HG03378 (cell line): ENCODE results near the gene ADI1.
"Not testable (repeated sequence)": the region's sequence is repeated elsewhere in the genome, so short reads cannot be mapped to it uniquely, and the experiment has no call there.

Experiments used
- ATAC-seq: cut with Tn5 transposase; IDR thresholded peaks from one replicate; pipeline ENCODE4 v1.9.1; 2021; ENCODE audit warnings: mild to moderate bottlenecking, moderate library complexity; ENCODE audit not compliant: unreplicated experiment

Gene ADI1

GRCh38 chr2:3494984-3495666, 24.2 kb downstream of the ADI1 start:
- no peak for ATAC-seq

GRCh38 chr2:3493615-3494007, 25.7 kb downstream of the ADI1 start:
- no peak for ATAC-seq

- ATAC-seq, result no peak
Measured at GRCh38 chr2:3492951-3493614, 26.2 kb downstream of the ADI1 start.

GRCh38 chr2:3492475-3492787, 26.9 kb downstream of the ADI1 start:
- ATAC-seq, result not testable (repeated sequence)

- no peak for ATAC-seq
Measured at GRCh38 chr2:3491716-3492474, 27.4 kb downstream of the ADI1 start.

GRCh38 chr2:3491306-3491705, 28.0 kb downstream of the ADI1 start:
- ATAC-seq, result no peak

DNA sequence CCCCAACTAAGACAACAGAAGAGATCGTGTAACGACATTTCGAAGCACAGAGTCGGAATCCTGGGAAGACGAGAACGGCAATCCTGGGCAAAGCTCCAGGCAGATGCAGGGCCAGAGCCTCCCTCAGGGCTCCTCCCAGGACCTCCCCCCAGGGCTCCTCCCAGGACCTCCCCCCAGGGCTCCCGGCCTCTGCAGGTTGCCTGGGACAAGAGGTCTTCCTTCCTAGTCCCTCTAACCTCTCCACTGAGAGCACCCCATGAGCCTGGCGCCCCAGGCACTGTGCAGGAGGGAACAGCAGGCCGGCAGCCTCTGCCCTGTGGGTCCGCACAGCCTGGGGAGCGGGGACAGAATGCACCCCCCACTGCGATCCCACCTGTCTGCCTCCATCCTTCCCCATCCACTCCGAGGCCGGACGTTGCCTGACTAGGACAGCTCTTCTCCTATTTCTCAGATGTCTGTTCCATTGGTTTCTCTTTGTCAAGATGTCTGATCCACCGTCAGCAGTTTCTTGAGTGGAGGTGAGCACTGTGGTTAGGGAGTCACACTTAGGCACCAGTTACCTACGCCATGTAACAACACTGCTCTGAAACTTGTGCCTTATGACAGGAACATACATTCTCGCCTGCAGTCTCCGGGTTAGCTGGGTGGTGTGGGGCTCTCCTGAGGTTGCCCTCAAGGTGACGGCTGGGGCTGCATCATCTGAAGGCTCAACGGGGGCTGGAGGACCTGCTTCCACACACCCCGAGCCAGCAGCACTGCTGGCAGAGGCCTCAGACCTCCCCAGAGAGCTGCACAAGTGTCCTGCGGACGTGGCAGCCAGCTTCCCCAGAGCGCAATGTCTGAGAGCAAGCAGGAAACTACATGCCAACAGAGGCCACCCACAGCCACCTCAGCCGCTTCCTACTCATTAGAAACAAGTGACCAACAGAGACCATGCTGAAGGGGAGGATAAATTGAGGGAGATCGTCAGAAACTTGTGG, 28.9 kb downstream of the ADI1 start:
- no peak for ATAC-seq

- ATAC-seq, result no peak
Measured at GRCh38 chr2:3489764-3490115, 29.6 kb downstream of the ADI1 start.

- no peak for ATAC-seq
Measured at GRCh38 chr2:3488855-3489763, 30.2 kb downstream of the ADI1 start.

DNA sequence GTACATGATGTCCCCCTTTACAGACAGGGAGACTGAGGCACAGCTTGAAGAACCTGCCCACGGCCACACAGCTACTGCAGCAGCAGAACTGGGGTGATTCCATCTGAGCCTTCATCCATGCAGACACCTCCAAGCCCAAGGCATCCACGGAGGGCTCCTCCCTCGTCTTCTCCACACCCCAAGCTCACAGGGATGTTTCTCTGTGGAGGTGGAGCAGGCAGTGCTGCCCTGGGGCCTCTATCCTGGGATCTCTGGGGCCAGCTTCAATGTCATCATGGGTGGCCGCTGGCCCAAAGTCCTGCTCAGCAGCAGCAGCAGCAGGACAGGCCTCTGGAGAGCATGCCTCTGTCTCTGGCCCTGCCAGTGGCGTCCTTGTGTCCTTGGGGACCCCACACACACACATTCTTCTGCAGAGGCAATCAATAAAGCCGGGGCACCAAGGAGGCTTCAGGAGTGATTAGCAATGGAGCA, 31.2 kb downstream of the ADI1 start:
- ATAC-seq, result no peak

GRCh38 chr2:3487432-3487831, 31.9 kb downstream of the ADI1 start:
- ATAC-seq, result no peak

DNA sequence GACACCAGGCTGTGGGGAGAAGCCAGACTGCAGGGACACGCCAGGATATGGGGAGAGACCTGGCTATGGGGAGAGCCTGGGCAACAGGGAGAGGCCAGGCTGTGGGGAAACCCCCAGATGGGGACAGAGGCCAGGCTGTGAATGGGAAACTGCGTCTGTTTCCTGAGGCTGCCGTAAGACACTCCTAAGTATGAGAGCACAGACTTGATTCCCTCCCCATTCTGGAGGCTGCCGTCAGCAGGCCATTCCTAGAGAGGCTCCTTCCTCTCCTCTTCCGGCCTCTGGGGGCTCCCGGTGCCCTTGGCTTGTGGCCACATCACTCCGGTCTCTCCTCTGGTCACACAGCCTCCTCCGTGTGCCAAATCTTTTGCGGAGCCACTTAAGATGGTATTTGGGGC, 32.3 kb downstream of the ADI1 start:
- no peak for ATAC-seq

DNA sequence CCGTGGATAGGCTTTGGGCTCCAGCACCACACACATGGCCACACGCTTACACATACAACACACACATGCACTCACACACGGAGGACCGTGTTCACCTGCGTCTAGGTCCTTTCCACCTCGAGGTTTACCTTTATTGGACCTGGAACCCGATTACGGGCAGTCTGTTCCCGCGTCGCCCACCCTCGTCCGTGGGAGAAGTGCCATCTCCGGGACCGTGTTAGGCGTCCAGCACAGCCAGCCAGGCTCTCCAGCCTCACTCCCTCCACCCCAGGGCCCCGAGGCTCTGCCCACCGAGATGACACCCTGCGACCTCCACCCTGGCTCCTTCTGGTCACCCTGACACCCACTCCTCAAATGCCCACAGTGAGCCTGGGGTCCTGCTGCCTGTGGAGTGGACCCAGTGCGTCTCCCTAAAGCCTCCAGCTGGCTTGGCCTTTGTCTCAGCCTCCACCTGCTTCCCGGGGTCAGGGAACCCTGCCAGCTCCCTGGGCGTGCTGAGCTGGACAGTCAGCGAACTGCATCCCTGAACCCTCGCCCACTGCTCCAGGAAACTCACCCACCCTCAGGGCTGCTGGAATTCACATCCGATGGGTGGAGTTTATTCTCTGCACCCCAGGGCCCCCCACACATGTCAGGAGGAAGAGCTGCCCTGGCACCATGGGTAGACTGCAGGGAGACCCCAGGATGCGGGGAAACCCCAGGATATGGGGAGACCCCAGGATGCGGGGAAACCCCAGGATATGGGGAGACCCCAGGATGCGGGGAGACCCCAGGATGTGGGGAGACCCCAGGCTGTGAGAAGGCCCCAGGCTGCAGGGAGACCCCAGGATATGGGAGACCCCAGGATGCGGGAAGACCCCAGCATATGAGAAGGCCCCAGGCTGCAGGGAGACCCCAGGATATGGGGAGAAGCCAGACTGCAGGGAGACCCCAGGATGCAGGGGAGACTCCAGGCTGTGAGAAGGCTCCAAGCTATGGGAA, 33.0 kb downstream of the ADI1 start:
- ATAC-seq, result no peak

DNA sequence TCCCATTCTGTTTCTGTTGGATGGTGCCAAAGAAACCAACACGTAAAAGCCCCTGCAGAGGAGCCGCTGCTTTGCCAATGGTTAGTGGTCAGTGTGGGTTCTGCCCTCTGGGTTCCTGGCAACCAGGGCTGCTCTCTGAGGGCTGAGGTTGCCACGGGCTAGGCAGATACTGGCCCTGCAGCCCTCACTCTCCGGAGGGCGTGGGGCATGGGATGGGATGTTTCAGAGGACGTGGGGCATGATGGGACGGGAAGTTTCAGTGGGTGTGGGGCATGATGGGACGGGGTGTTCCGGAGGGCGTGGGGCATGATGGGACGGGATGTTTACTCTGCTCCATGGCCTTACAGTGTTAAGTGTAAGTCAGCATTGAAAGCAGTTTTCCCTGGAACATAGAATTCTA, 34.2 kb downstream of the ADI1 start:
- ATAC-seq, result no peak

- no peak for ATAC-seq
Measured at GRCh38 chr2:3483986-3484960, 35.1 kb downstream of the ADI1 start.

- no peak for ATAC-seq
Measured at GRCh38 chr2:3483227-3483985, 35.9 kb downstream of the ADI1 start.

DNA sequence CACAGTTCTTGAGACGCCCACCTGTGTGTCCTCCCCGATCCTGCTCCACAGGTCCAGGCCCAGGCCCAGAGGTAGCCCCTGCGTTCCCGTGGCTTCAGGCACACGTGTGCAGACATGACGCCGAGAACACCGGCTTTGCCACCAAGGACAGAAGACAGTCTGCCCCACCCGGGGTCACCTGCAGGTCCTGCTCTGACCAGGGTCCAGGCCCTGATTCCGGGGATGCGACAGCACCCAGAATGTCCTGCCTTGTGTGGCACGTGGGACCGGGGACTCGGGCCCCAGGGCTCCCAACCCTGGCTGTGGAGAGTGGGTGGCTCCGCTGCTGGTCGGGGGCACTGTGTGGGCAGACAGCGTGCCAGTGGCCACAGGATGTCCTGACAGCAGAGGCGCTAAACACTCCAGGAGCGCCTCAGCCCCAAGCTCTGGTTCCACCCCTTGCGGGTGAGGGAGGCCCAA, 36.9 kb downstream of the ADI1 start:
- ATAC-seq, result no peak
